ENCODE results near the gene SNX9.

- TF ChIP-seq CTCF (conservative IDR thresholded peaks at IDR 0.05) (no peak), ZFX (IDR thresholded peaks at IDR 0.05) (no peak)
These were observed 16.2 kb upstream of the SNX9 start for GRCh38 chr6:157806856-157807215.
